Parathyroid adenoma (tissue), 2 donors: ENCODE data around the gene PRR15.

Experiments
- H2AFZ ChIP-seq: fragments of 300-600 bp; sonication (generic); one replicate; pipeline ENCODE4 v1.7.0; 2017; ENCODE audit warnings: antibody characterized with exemption, mild to moderate bottlenecking
- H3K27ac ChIP-seq: fragments of 300-600 bp; sonication (generic); one replicate; pipeline ENCODE4 v1.7.0; 2017
- H3K27me3 ChIP-seq: fragments of 300-600 bp; sonication (generic); one replicate; pipeline ENCODE4 v1.7.0; 2017; ENCODE audit warnings: low read length; ENCODE audit not compliant: control insufficient read depth, insufficient read depth
- H3K36me3 ChIP-seq: fragments of 300-600 bp; sonication (generic); one replicate; pipeline ENCODE4 v1.7.0; 2017; ENCODE audit warnings: low read length; ENCODE audit not compliant: control insufficient read depth, insufficient read depth
- H3K4me1 ChIP-seq: fragments of 300-600 bp; sonication (generic); one replicate; pipeline ENCODE4 v1.7.0; 2017; ENCODE audit warnings: control low read depth
- H3K4me2 ChIP-seq: fragments of 300-600 bp; sonication (generic); one replicate; pipeline ENCODE4 v1.7.0; 2017; ENCODE audit warnings: low read length
- H3K4me3 ChIP-seq: fragments of 300-600 bp; sonication (generic); one replicate; pipeline ENCODE4 v1.7.0; 2017; ENCODE audit warnings: low read depth, low read length
- H3K79me2 ChIP-seq: fragments of 300-600 bp; sonication (generic); one replicate; pipeline ENCODE4 v1.7.0; 2017; ENCODE audit warnings: control low read depth
- H3K9ac ChIP-seq: fragments of 300-600 bp; sonication (generic); one replicate; pipeline ENCODE4 v1.7.0; 2017; ENCODE audit warnings: mild to moderate bottlenecking
- H3K9me3 ChIP-seq: fragments of 300-600 bp; sonication (generic); one replicate; pipeline ENCODE4 v1.7.0; 2017; ENCODE audit warnings: low read length; ENCODE audit not compliant: control insufficient read depth
- TF ChIP-seq, protein P1 (sequence below): fragments of 300-600 bp; sonication (generic); IDR thresholded peaks from one replicate; pipeline ENCODE4 v1.7.0; 2017; ENCODE audit warnings: antibody characterized with exemption, mild to moderate bottlenecking
- donor health status: primary hyperparathyroidism.

Gene PRR15

DNA sequence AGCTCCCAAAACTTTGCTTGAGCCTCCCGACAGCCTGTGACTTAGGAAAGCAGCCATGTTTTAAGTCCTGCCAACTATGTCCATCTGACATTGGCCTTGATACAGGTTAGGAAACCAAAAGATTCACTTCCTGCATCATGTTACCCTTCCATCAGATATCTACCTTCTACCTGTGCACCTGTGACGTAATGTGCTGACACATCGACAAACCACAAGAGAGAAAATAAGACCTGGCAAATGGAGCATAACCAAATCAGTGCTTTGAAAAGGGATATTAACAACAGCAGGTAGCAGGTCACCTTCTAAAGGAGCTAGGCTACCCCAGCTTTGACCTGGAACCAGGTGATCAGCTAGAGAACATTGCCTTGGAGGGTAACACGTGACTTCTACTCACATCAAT is 14.8 kb upstream of the PRR15 start:
- H3K27me3 ChIP-seq: no peaks in the 10 kb centered on the region
- H3K79me2 ChIP-seq: no peaks in the 10 kb centered on the region
- TF ChIP-seq, protein P1, sequence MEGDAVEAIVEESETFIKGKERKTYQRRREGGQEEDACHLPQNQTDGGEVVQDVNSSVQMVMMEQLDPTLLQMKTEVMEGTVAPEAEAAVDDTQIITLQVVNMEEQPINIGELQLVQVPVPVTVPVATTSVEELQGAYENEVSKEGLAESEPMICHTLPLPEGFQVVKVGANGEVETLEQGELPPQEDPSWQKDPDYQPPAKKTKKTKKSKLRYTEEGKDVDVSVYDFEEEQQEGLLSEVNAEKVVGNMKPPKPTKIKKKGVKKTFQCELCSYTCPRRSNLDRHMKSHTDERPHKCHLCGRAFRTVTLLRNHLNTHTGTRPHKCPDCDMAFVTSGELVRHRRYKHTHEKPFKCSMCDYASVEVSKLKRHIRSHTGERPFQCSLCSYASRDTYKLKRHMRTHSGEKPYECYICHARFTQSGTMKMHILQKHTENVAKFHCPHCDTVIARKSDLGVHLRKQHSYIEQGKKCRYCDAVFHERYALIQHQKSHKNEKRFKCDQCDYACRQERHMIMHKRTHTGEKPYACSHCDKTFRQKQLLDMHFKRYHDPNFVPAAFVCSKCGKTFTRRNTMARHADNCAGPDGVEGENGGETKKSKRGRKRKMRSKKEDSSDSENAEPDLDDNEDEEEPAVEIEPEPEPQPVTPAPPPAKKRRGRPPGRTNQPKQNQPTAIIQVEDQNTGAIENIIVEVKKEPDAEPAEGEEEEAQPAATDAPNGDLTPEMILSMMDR: no peak
- no peaks in the 10 kb centered on the region for H3K9me3 ChIP-seq
- no peak overlapping the region for H3K9ac ChIP-seq
- no peaks in the 10 kb centered on the region for H3K4me1 ChIP-seq
- no peak overlapping the region for H3K4me2 ChIP-seq
- H3K4me3 ChIP-seq: no peak overlapping the region
- H3K27ac ChIP-seq: no peak overlapping the region
- H3K36me3 ChIP-seq: no peaks in the 10 kb centered on the region
- no peak overlapping the region for H2AFZ ChIP-seq

DNA sequence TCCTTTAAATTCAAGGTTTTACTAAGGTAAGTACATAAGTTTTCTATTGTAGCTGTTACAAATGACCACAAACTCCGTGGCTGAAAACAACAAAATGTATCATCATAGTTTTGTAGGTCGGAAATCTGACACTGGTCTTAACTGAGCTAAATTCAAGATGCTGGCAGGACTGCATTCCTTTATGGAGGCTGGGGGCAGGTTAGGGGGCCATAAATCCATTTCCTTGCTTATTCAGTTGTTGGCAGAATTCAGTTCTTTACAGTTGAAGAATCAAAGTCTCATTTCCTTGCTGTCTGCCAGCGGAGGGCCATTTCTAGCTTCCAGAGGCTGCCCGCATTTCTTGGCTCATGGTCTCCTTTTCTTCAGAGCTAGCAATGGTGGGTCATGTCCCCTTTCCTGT is 11.2 kb upstream of the PRR15 start:
- H3K4me2 ChIP-seq: no peak overlapping the region
- H3K4me1 ChIP-seq: no peaks in the 10 kb centered on the region
- no peak overlapping the region for H2AFZ ChIP-seq
- H3K27me3 ChIP-seq: no peaks in the 10 kb centered on the region
- no peaks in the 10 kb centered on the region for H3K9me3 ChIP-seq
- no peaks in the 10 kb centered on the region for H3K36me3 ChIP-seq
- H3K79me2 ChIP-seq: no peaks in the 10 kb centered on the region
- H3K9ac ChIP-seq: no peak overlapping the region
- no peak overlapping the region for H3K27ac ChIP-seq
- TF ChIP-seq, protein P1: no peak
- no peak overlapping the region for H3K4me3 ChIP-seq

DNA sequence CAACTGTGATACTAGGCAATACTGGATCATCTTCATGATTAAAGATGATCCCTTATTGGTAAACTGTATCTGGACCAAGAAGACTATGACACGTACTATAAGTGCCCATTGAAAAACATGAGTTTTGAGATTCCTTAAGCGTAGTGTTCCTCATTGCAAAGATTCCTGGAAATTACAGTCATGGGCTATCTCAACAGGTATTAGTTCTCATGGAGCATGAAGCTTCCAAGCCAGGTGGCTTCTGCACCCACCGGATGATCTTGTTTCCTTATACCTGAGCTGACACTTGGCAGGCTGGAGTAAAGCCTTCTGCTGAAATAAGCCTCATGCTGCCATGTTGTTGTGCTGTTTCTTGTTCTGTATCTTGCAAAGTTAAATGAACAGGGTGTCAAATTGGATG is 8.6 kb upstream of the PRR15 start:
- no peaks in the 10 kb centered on the region for H3K27me3 ChIP-seq
- TF ChIP-seq, protein P1: no peak
- H3K36me3 ChIP-seq: no peaks in the 10 kb centered on the region
- H3K4me2 ChIP-seq: no peak overlapping the region
- no peak overlapping the region for H3K9ac ChIP-seq
- no peak overlapping the region for H3K4me3 ChIP-seq
- no peak overlapping the region for H3K27ac ChIP-seq
- H3K79me2 ChIP-seq: no peaks in the 10 kb centered on the region
- no peaks in the 10 kb centered on the region for H3K4me1 ChIP-seq
- H2AFZ ChIP-seq: no peak overlapping the region
- no peaks in the 10 kb centered on the region for H3K9me3 ChIP-seq

DNA sequence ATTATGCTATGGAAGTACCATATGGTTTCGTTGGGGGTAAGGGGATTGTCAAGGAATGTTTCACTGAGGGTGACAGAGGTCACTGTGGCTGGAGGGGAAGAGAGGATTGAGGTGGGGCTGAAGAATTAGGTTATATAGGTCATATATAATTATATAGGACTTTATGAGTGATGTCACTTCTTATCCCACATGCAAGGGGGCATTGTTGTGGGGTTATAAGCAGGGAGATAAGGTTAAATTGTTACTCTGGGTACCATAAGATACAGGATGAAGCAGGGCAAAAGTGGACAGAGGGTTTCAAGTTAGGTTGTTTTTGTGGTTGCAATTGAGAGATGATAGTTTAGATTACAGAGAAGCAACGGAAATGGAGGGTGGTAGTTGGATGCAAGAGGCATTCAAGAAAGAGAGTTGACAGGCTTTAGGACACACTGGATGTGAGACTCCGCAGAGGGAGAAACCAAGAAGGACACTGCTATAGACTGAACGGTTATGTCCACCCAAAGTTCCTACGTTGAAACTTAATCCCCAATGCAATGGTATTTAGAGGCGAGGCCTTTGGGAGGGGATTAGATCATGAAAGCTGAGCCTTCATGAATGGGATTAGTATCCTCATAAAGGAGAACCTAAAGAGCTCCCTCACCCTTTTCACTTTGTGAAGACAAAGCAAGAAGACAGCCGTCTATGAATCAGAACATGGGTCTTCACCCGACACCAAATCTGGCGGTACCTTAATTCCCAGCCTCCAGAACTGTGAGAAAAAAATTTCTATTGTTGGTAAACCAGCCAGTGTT is 7.0 kb upstream of the PRR15 start:
- TF ChIP-seq, protein P1: no peak
- no peak overlapping the region for H3K27ac ChIP-seq

DNA sequence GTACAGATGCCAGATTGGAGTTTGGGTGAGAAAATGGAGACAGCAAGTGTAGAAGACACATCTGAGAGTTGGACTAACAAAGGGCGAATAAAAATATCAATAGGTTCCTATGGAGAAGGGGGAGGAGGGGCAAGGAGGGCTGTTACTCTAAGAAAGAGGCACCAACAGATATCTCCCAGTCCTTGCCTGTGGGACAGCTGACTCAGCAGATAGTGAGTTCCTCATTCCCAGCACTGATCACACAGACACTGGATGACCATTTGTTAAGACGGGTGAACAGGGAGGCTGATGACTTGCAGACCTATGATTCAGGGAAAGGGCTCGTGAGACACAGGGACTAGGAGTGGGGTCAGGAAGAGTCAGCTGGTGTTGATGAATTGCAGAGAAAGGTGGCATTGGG is 5.7 kb upstream of the PRR15 start:
- Histone ChIP-seq H3K9me3 (no peaks in the 10 kb centered on the region), H3K27me3 (no peaks in the 10 kb centered on the region)

More for the DNA sequence above, 7.0 kb upstream of the PRR15 start:
- Histone ChIP-seq H3K36me3 (no peaks in the 10 kb centered on the region), H3K79me2 (no peaks in the 10 kb centered on the region), H2AFZ (no peak overlapping the region), H3K4me1 (no peaks in the 10 kb centered on the region), H3K27me3 (no peaks in the 10 kb centered on the region), H3K9me3 (no peaks in the 10 kb centered on the region), H3K9ac (no peak overlapping the region), H3K4me2 (no peak overlapping the region), H3K4me3 (no peak overlapping the region)

More for the DNA sequence above, 5.7 kb upstream of the PRR15 start:
- H3K4me3 ChIP-seq: no peak overlapping the region
- no peak overlapping the region for H3K27ac ChIP-seq
- TF ChIP-seq, protein P1: no peak
- no peak overlapping the region for H2AFZ ChIP-seq
- H3K79me2 ChIP-seq: no peaks in the 10 kb centered on the region
- no peak overlapping the region for H3K9ac ChIP-seq
- H3K4me2 ChIP-seq: no peak overlapping the region
- no peaks in the 10 kb centered on the region for H3K36me3 ChIP-seq
- no peaks in the 10 kb centered on the region for H3K4me1 ChIP-seq
